ENCODE results near the gene MRE11. TPM values are rescaled to one million over a fixed set of nuclear protein-coding genes. Genes with fewer than 3 reads are reported as not detected.

The MRE11 gene
- total RNA-seq, 1 experiment from 2014 or later, result 40.7 TPM

DNA sequence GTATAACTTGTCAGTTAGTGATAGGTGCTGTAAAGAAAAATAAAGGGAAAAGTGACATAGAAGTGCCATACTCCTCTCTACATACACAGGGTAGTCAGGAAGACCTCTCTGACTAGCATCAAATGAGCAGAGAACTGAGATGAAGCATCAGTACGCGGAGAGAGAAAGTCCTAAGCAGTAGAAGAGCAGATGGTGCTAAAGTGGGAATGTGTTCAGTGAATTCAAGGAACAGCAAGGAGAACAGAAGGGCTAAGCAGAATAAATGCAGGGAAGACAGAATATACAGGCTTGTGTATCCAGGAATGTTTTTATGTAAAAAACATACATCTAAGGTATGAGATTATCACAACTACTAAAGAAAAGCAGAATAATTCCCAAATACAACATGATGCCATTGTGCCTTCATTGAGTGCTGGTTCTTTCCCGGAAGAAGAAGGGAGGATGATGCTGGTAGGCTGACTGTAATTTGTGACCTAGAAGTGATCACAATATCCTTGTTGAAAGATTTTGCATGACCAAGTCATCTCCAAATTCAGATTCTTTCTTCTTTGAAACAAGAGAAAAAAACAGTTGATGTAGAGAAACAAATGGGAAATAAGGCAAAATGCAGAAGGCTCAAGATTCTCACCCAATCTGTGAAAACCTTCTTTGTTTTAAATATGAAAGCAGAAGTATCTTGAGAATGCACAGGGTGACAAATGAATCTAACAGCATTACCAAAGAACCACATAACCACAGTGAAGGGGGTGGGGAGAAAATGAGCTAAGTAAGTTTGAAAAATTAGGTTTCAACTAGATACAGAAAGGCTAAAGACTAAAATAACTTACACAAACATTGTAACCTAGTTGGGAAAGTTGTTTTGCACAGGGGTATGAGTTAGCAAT, 20.5 kb downstream of the MRE11 start:
- Histone ChIP-seq H3K4me1 (ENCODE audit: insufficient read depth, low read length) (peaks cover 11% of the 10 kb centered on the region; the same call in 1 of the 2 replicates), H3K79me1 (ENCODE audit: insufficient read depth, low read depth, low read length, poor library complexity, severe bottlenecking) (no peaks in the 10 kb centered on the region), H3K4ac (ENCODE audit: low read depth, low read length) (no peak overlapping the region), H3K14ac (ENCODE audit: insufficient read depth, low read length) (no peak overlapping the region), H3K18ac (ENCODE audit: insufficient read length, low read depth, low read length) (no peak overlapping the region), H4K20me1 (ENCODE audit: control insufficient read depth, insufficient read depth, insufficient read length) (no peaks in the 10 kb centered on the region), H4K8ac (replicated peaks; ENCODE audit: insufficient read length, low read depth, low read length) (no peak overlapping the region), H3K23ac (ENCODE audit: insufficient read length, low read depth, low read length) (no peak overlapping the region), H2BK12ac (ENCODE audit: insufficient read length, low read depth, low read length) (no peak overlapping the region), H3K23me2 (ENCODE audit: insufficient read length, low read depth, low read length, poor library complexity, severe bottlenecking) (no peaks in the 10 kb centered on the region), H3K9ac (ENCODE audit: extremely low read depth, insufficient read length, low read length) (no peak overlapping the region), H3K27ac (ENCODE audit: insufficient read length, low read depth, low read length) (peak overlapping the region; percentile 35), H3T11ph (ENCODE audit: low read length) (no peak overlapping the region), H3K56ac (ENCODE audit: insufficient read length, low read depth, low read length) (no peak overlapping the region), H2AFZ (ENCODE audit: low read length) (no peak overlapping the region), H2AK5ac (ENCODE audit: insufficient read length, low read length) (no peak overlapping the region), H3K4me2 (ENCODE audit: insufficient read depth, insufficient read length, low read length) (peak overlapping the region; percentile 19), H2BK5ac (ENCODE audit: insufficient read length, low read length) (no peak overlapping the region), H4K91ac (ENCODE audit: insufficient read length, low read depth, low read length) (no peak overlapping the region), H2BK15ac (ENCODE audit: low read depth, low read length) (no peak overlapping the region), H2BK20ac (ENCODE audit: low read depth, low read length, poor library complexity, severe bottlenecking) (no peak overlapping the region), H3K79me2 (ENCODE audit: insufficient read depth, low read length) (no peaks in the 10 kb centered on the region), H2BK120ac (ENCODE audit: low read depth, low read length, poor library complexity, severe bottlenecking) (no peak overlapping the region), H3K9me3 (ENCODE audit: control insufficient read depth, low read depth, low read length) (no peaks in the 10 kb centered on the region), H3K27me3 (ENCODE audit: insufficient read depth, low read length) (no peaks in the 10 kb centered on the region), H4K5ac (ENCODE audit: insufficient read length, low read depth, low read length) (no peak overlapping the region)
- H3K4me3 Mint-ChIP-seq, result no peak overlapping the region
- no CpG with 5 or more reads among the region's 3 CpGs for WGBS (ENCODE audit: extremely low coverage, insufficient read length, low lambda C conversion rate)
- peaks cover 1 to 41% (median 36%) of the 10 kb centered on the region in 3 experiments; a peak in 6 of 7 replicates for H3K36me3 Mint-ChIP-seq (ENCODE audit: insufficient read depth in 1 of 3, low read depth in 3 of 3)
- H3K4me1 Mint-ChIP-seq, result peaks cover 19 to 20% of the 10 kb centered on the region in 2 experiments
- H3K27me3 Mint-ChIP-seq (ENCODE audit: low read depth), result no peaks in the 10 kb centered on the region
- TF ChIP-seq CTCF (conservative IDR thresholded peaks at IDR 0.05), result no peak
- peak overlapping the region; percentile 2 to 87 (median 51); a peak in 6 of 7 replicates for H3K27ac Mint-ChIP-seq
- H3K9me3 Mint-ChIP-seq, result no peaks in the 10 kb centered on the region
- no peak for DNase-seq

Data from H9 (cell line).